ENCODE measurements around the gene C1orf87.

The C1orf87 gene

DNA sequence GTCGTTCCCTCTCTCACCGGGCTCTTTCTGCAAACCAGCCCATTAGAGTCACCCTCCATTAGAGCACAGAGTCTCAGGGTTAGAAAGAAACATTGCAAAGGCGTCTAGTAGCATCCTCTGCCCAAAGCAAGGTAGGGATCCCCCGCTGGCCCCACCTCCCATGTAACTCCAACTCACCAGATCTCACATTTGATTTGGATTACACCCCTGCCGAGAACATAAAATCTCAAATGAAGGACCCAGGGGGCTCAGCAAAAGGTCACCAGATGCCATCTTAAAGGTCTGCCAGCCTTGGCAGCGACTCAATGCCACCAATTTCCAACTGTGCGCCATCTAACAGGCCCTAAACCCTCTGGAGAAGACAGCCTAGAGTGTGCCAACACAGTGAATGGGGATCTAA, 14.1 kb downstream of the C1orf87 start:
- DNase-seq: no peak

DNA sequence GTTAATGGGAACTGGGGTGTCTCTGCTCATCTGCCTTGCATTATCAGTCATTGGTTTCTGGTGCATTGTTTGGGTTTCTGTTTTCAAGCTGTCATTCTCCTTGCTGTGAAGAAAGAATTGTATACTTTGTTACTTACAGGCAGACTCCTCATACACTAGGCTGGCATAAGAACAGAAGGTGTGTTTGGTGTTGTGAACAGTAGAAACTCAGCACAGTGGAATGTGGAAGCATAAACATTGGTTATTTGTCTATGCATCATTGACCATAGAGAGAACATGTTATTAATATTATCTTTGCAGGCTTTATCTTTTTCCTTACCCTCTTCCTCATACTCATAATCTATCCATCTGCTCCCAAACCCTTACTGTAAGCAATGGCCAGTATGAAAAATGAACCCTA, 18.2 kb downstream of the C1orf87 start:
- DNase-seq: no peak

DNA sequence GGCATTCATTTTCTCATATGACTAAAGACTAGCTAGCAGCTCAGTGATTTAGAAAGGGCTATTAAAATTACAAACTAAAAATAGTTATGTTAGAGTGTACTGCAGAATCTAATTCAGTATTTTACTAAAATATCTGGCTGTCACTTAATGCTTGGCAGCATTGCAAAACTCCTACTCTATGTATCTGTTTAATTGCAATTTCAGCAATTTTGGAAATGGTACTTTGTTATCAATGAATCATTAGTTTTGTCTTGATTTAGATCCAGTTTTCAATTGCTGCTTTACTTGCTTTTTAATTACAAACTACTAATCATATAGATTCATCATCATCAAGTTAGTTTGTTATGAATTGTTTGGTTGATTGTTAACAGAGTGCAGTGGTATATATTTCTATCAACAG, 19.2 kb downstream of the C1orf87 start:
- DNase-seq: no peak

DNA sequence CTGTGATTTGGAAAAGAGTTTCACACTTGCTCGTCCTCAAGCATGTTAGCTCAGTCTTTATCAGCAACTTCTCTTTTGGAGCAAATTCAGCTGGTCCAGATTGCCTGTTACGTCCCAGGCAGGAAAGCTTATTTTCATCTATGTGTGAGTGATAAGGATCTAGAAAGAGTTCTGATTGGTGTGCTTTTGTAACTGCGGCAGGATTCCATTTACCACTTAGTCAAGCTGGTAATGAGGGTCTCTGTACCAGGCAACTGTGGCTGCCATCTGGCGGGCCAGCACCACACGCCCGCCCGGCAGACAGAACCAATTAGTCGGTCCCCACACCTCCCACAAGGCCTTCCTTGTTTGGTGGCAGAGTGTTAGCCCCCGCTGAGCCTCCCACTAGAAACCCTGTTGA, 21.0 kb downstream of the C1orf87 start:
- DNase-seq: no peak

DNA sequence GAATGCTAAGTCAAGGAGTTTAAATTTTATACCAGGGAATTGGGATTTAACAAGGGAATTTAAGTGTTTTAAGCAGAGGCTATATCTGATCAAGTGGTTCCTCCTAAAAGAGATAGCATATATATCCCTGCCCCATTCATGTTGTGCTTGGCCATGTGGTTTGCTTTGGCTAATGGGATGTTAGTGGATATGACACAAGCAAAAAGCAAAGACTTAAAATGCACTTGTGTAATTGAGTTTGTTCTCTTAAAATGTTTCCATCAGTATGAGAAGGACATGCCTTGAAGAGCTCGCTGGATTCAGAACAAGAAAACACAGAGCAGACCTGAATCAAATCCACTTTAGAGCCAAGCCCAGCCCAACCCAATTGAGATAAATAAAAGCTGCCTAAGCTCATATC, 22.4 kb downstream of the C1orf87 start:
- no peak for DNase-seq

DNA sequence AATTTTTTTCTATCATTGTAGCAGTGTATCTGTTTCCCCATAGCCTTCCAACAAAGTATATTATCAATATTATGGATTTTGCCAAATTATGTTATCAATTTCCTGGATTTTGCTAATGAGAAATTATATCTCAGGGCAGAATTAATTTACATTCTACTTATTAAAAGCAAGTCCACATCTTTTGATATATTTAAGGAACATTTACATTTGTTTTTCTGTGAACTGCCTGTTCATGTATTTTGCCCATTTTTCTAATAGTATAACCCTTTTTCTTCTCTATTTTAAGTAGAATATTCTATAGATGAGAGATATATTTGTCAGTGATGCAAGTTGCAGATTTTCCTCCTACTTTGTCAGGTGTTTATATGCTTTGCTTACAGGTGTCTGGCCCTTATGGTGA, 24.4 kb downstream of the C1orf87 start:
- no peak for DNase-seq

DNA sequence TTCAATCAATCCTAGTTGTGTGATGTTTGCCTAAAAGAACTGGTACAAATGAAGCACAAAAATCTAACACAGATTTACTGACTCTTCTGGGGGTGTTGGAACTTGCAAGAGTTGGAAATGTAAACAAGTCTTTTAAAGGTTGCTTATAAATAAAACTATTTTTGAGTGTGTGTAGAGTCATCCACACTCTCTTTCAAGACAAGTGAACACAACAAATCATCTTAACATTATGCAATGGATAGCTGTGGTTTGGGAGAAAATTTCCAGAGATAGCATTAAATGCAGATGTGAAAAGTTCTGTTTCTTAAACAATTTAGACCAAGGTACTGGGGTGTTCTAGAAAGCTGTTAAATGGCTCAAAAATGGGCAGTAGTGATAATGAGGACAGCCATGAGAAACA, 28.7 kb downstream of the C1orf87 start:
- DNase-seq: peak; percentile 25

DNA sequence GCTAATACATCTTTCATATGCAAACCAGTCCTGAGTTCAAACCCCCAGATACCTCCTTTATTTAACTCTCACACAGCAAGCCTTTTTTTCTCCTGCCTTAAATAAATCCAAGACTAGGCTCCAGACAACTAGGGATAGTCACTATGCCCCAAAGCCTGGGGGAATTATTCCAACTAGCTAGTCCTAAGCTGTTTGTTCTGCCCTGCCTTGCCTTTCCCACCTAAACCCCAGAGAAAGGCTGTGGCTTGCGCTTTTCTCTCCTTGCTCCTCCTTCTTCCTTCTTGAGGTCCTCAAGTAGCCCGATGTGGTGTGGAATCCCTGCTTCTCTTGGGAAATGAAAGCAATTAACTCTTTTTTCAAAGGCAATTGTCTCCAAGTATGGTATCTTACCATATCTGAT, 31.8 kb downstream of the C1orf87 start:
- no peak for DNase-seq

DNA sequence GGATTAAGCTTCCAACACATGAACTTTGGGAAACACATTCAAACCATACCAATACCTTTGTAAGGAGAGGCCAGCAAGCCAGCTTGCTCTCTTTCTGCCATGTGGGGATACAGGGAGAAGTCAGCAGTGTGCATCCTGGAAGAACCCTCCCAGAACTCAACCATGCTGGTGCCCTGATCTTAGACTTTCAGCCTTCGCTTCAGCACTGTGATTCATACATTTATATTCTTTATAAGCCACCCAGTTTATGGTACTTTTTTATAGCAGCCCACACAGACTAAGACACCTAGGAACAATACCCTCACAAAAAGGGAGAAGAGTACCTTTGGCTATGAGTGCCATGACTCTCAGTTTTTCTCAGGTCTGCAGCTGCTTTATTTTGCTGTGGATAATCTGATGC, 35.9 kb downstream of the C1orf87 start:
- DNase-seq: no peak

DNA sequence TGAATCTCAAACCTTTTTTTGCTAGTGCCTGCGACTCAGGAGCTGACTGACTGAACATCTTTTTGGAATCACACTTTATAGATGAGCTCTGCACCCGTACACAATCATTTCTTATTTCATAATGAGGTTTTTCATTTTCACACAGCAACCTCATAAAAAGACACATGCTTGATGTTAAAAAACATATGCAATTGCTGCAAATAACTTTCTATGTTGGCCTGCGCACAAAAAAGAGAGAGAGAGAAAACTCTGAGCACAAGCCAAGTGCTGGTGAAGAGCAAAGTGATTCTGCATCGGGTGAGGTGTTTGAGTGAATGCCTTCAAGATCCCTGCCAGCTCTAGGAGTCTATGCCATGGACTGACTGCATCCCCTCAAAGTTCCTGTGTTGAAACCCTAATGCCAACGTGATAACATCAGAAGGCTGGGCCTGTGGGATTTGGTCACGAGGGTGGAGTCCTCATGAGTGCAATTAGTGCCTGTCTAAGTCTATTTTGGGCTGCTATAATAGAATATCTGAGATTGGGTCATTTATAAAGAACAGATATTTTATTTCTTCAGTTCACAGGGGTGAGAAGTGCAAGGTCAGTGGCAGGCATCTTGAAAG, 36.6 kb downstream of the C1orf87 start:
- DNase-seq: no peak

DNA sequence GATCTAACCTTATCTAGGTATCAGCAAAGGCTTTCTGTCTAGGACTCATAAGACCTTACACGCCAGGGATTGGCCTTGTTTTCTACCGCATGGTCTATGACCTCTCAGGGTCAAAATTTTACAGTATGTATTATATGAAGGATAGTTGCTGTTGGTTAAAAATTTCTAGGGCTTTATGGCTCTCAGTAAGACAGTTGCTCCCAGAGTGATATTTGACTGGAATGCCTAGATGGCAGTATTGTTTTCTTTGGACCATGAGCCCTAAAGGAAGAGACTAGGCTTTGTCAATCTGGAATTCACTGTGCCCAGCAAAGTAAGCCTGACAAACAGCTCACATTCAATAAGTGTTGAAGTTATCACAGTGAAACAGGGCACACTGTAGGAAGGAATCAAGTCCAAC, 37.6 kb downstream of the C1orf87 start:
- peak; percentile 37 for DNase-seq

DNA sequence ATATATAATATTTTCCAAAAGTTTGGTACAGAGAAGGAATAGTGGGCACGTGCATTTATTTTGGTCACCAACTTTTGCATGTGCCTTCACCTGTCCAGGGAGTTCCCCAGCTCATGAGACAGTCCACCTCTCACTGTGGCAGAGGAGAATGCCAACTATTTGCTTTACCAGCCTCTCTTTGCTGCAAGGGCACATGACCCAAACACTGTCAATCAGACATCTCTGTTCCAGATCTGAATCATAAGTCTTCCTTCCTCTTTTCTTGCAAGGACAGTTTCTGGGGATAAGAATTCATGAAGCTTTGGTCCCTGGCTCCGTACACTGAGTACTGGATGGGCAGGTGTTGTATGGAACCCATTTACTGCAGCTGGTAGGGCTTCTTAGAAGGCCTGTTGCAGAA, 38.6 kb downstream of the C1orf87 start:
- DNase-seq: no peak

DNA sequence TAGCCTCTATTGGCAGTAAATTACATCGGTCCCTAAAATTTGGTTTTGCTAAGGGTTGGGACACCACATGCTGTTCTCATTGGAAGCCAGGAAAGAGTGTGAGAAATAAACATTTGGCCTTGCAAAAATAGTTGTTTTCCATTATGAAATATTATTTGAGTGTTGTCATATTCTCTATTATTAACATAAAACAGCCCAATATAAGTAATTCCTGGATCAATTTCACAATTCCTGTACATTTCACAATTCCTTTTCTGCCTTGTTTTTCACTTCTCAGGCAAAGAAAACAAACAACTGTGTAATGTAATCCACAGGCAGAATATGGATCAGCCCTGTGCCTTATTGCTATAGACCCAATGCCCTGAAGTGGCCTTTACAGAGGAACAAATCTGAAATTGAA, 40.5 kb downstream of the C1orf87 start:
- DNase-seq: no peak

DNA sequence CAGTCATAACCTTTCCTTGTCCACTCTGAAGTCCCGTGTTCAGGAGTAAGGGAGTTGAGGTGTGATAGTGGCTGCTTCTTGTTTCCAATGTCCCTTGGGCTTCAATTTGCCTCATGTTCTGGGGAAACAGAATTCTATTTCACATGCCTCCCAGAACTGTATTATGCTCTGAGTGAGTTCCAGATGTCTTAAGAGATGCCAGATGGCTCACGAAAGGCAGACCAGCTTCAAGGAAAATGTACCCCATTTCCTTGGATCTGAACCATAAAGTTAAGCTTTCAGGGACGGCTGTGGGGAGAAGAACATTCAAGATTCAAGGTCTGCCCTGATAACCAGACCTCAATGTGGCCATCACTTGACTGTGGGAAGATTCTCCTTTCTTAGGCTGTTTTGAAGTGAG, 42.4 kb downstream of the C1orf87 start:
- no peak for DNase-seq

DNA sequence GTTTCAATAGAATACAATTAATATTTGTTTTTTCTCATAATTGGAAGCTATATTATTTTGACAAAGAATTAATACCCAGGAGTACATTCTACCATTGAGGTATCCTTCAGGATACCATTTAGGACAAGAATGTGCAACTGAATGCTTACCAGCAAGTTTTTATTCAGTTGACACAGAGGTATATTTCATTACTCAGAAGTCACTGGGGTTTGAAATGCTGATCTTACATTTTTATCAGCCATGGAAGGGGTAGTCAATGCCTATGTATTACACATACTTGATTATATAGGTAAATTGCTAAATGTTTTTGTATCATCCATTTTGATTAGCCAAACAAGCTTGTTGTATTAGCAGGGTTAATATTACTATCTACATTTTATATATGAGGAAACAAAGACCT, 48.0 kb downstream of the C1orf87 start:
- DNase-seq: no peak

DNA sequence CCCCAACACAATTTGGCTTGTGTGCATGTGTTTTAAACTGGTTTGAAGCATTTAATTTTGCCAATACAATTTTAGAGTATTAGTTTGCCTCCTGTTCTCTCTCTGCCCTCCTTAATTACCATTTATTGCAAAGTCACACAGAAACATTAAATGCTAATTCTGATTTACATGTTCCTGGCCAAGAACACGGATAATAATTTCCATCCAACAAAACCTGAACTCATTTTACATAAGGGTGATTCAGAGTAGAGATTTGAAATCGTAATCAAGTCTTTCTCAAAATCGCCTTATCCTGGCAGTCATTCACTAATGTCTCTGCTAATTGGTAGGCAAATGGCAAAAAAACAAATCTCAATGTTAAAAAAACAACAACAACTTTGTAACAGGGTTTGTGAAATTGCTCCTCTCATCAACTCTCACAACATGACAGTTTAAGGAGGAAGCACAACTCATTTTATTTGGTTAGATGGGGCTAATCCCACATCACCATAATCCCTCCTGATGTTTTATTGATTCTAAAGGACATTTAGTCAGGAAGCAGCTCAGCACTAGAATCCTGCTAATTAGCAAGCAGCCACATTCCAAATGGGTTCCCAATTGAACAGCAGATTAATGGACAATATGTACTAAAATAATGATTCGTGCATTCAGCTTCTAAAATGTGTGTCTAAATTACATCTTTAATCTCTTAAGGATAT, 55.9 kb downstream of the C1orf87 start:
- DNase-seq: no peak

DNA sequence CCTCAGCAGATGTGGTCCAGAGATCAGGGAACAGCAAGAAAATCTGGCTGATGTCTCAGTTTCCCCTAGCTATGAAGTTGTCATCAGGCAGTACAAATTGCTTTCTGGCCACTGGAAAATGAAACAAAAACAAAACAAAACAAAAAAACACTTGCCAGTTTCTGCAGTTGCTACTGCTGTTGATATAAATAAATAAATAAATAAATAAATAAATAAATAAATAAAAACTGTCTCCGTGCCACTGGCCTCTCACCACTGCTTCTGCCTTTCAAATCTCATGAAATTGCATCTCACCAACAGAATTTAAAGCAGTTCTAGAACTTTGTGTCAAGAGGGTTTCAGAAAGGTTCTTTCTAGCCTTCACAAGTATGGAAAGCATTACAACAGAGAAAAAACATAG, 62.9 kb downstream of the C1orf87 start:
- DNase-seq: no peak

DNA sequence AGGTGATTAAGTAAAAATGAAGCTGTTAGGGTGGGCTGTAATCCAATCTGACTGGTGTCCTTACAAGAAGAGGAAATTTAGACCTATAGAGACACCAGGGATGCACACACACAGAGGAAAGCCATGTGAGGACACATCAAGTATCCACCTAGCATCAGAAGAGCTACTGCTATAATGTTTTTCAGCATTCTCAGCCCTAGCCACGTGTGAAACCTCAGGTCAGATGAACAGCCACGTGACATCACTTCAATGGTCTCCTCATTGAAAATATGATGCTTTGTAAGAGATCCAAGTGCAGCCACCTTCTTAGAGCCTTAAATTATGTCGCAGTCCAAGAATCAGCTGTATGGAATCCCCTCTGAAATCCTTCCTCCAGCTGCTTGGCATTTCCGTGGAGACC, 65.1 kb downstream of the C1orf87 start:
- no peak for DNase-seq

DNA sequence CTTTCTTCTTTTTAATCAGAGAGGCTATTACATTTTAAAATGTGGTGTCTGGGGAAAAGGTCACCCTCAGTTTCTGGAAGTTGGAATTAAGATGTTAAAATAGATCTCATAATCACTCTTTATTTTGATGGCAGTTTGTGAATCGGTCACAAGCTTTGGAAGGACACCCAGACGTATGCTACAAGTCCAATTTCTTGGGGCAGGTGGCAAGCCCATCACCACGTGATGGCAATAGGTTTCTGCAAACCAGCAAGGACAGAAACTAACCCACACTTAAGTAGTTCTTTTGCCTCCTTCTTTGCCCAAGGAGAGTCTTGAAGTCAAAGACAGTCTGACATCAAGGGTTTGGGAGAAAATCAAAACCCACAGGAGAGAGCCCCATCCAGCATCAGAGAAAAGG, 72.9 kb downstream of the C1orf87 start:
- DNase-seq: no peak

DNA sequence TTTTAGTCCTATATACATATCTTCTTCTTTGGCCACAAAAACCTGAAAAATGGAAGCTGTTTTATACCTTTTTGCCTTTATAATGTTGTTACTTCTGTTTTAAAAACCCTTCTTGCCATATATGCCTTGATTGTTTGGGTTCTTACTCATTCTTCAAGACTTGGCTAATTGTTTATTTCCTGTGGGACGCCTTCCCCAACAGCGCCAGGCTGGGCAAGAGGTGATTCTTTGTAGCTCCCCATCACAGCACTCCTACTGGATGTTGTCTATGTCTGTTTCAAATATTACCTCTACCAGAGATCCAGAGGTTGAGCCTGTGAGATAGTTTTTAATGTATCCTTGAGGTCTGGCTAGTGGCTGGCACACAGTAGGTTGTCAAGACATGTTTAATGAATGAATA, 73.8 kb downstream of the C1orf87 start:
- no peak for DNase-seq

DNA sequence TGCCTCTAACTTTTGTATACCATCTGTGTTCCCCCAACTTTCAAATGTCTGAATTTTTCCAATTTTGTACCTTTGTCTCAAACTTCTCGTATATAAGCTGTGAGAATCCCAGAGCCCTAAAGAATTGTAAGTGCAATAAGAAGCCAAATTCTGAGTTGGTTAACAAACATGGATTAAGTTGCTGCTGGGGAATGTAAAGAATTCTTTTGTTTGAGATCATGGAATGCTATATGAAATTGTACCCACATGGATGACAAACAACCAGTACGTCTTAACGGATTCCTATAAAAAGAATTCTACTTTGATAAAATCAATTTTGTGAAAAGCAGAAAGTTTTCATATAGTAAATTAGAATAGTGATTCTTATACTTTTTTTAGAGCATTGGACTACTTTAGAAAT, 74.6 kb downstream of the C1orf87 start:
- peak; percentile 78 for DNase-seq

DNA sequence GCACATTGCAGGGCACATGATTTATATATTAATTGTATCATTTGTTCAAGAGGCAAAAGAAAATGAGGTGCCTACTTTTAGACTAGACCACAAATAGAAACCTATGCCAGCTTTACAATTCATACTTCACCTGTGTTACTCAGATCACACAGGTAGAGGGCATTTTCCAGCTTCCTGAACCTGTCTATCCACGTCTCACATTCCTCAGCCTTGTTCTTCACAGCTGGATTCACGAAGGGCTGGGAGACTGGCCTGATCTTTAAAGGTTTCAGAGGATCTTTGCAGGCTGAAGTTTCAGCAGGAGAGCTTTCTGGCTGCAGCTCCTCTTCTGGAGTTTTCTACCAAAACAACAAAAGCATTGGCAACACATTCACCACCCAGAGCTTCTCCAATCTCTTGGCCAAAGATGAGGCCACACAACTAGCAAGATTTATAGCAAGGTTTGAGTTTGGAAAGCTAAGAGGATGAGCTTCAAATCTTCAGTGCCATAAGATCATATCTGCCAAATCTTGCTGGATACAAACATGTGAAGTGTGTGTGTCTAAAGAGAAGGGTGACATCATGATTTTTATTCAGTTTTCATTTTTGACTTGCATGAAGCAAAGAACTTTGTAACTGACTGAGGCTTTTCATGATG, 76.0 kb downstream of the C1orf87 start:
- no peak for DNase-seq

DNA sequence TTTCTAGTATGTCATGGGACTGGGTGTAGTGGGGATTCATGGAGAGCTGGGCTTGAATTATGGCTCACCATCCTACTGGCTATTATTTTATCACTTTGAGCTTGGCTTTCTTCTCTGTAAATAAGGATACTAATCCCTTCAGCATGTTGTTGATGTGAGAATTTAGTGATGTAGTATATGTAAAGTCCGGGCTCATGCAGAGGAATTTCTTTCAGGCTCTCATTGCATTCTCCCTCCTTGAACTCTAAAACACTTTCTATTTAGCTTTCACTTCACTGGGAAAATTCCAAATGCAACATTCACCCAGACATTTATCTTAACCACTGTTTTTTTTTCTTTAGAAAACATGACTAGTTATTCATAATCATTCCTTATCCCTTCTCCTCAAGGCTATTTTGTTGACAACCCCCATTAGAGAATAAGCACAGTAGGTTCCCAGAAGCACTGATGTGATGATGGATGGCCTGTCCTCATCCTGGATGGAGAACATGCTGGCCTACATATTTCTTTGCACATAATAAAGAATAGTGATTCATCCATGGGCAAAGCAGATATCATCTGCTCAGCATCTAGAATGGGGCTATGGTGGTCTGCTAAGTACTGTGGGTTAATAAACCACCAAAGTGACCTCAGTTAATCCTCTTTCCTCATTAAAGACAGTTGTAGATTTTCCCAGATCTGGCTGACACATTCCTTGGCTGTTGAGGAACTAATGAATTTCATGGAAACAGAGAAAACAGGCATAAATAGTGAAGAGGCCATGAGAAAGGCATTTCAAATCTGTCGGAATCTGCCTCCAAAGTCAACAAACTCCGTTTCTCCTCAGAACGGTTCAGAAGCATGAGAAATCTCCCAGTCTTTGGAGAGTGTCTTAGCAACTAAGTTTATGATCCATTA, 79.0 kb downstream of the C1orf87 start:
- peak; percentile 100 for DNase-seq

Measured in fibroblast of skin of scalp (primary cell).